GM12878 (cell line): ENCODE data around the gene SORBS2.

Experiments
- CREM ChIP-seq: IDR thresholded peaks from 2 replicates; pipeline ENCODE4 v1.6.1; 2014; ENCODE audit warnings: antibody characterized with exemption, low read depth
- CTCF ChIP-seq, 3 experiments: IDR thresholded peaks in 2 of 3; conservative IDR thresholded peaks in 1 of 3; 2 replicates each; pipeline ENCODE4 v1.5.1; 2011; ENCODE audit warnings: low read depth in 3 of 3, low read length in 3 of 3, mild to moderate bottlenecking in 3 of 3, control low read depth in 2 of 3, moderate library complexity in 2 of 3, inconsistent platforms in 1 of 3, mixed read lengths in 1 of 3; ENCODE audit not compliant: control insufficient read depth in 2 of 3, insufficient read depth in 1 of 3; ENCODE audit errors: extremely low read depth in 1 of 3
- ETV6 ChIP-seq, 2 experiments: fragments of 450-650 bp in 1 of 2; IDR thresholded peaks in 1 of 2; conservative IDR thresholded peaks in 1 of 2; 2 replicates each; pipeline ENCODE4 v1.6.1; 2014; ENCODE audit warnings: antibody characterized with exemption in 1 of 2, borderline replicate concordance in 1 of 2, low read depth in 1 of 2, mild to moderate bottlenecking in 1 of 2, moderate library complexity in 1 of 2
- HCFC1 ChIP-seq: fragments of 150-350 bp; IDR thresholded peaks from 2 replicates; pipeline ENCODE4 v1.6.1; 2014; ENCODE audit warnings: low read length
- IKZF2 ChIP-seq, 2 experiments: fragments of 450-650 bp; IDR thresholded peaks; 2 replicates each; pipeline ENCODE4 v1.6.1; 2017; ENCODE audit warnings: mild to moderate bottlenecking in 2 of 2, moderate library complexity in 2 of 2
- JUNB ChIP-seq: IDR thresholded peaks from 2 replicates; pipeline ENCODE4 v1.6.1; 2016; ENCODE audit warnings: antibody characterized with exemption, mild to moderate bottlenecking
- MAX ChIP-seq: IDR thresholded peaks from 2 replicates; pipeline ENCODE4 v1.6.1; 2012; ENCODE audit warnings: low read depth, low read length, improper control_type of control experiment
- MYC ChIP-seq: IDR thresholded peaks from 2 replicates; pipeline ENCODE4 v1.6.1; 2011; ENCODE audit warnings: mild to moderate bottlenecking, low read length, moderate library complexity, inconsistent platforms; ENCODE audit not compliant: insufficient read depth, insufficient replicate concordance, insufficient read length, severe bottlenecking
- NFIC ChIP-seq: IDR thresholded peaks from 2 replicates; pipeline ENCODE4 v1.6.1; 2012; ENCODE audit warnings: low read depth, mild to moderate bottlenecking, inconsistent platforms, low read length, moderate library complexity
- REST ChIP-seq: IDR thresholded peaks from 2 replicates; pipeline ENCODE4 v1.6.1; 2012; ENCODE audit warnings: mild to moderate bottlenecking, low read depth, low read length
- ZBTB33 ChIP-seq: fragments of 450-650 bp; IDR thresholded peaks from 2 replicates; pipeline ENCODE4 v1.6.1; 2017; ENCODE audit warnings: mild to moderate bottlenecking

DNA sequence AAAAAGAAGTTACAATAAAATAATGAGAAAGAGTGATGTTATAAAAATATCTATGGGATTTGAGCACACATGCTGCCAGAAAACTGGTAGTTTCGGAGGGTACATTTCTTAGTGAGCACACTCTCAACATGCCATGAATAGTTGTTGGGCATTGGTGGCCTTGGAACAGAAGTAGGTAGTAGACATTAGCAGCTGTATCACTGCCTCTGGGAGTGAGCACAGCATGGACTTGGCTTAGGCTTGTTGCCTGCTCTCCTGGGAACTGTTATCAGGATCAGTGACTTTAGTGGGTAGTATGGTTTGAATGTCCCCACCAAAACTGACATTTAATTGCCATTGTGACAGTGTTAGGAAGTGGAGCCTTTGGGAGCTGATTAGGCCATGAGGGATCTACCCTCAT is 263.4 kb downstream of the SORBS2 start:
- TF ChIP-seq ZBTB33 (no peak), JUNB (no peak), CTCF (IDR thresholded peaks at IDR 0.05 in 2 of 3, conservative IDR thresholded peaks at IDR 0.05 in 1 of 3; ENCODE audit: control insufficient read depth in 2 of 3, extremely low read depth in 1 of 3, insufficient read depth in 1 of 3, low read depth in 3 of 3, low read length in 3 of 3) (no peak), CREM (no peak), REST (no peak), ETV6 (conservative IDR thresholded peaks at IDR 0.05 in 1 of 2, IDR thresholded peaks at IDR 0.05 in 1 of 2; ENCODE audit: borderline replicate concordance in 1 of 2, low read depth in 1 of 2) (no peak), HCFC1 (no peak), MYC (no peak), IKZF2 (IDR thresholded peaks at IDR 0.05) (no peak), NFIC (no peak), MAX (no peak)
